Measurements from ENCODE around the gene PKN3.

The PKN3 gene

DNA sequence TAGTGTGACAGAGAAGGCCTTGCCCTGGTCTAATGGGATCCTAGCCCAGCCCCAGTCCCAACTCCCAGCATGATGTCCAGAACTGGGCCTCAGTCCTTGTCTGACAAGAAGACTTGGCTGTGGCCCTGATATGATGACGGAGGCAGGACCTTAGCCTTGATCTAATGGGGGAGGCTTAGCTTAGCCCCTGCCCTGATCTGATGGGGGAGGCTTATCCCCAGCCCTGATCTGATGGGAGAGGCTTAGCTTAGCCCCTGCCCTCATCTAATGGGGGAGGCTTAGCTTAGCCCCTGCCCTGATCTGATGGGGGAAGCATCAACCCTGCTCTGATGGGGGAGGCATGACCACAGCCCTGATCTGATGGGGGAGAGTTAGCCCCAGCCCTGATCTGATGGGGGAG lies 3.7 kb downstream of the PKN3 start:
- TF ChIP-seq CTCF (IDR thresholded peaks at IDR 0.05): no peak
- H3K9me3 Mint-ChIP-seq: no peaks in the 10 kb centered on the region
- no peak overlapping the region for H3K4me3 Mint-ChIP-seq
- H3K36me3 Mint-ChIP-seq (ENCODE audit: low read depth): peaks cover 10% of the 10 kb centered on the region
- H3K27me3 Mint-ChIP-seq (ENCODE audit: low read depth, poor library complexity): peaks cover 1% of the 10 kb centered on the region
- no peak for DNase-seq
- peaks cover 12% of the 10 kb centered on the region for H3K4me1 Mint-ChIP-seq
- no peak overlapping the region for H3K27ac Mint-ChIP-seq

- H3K4me1 Mint-ChIP-seq: peaks cover 6% of the 10 kb centered on the region
- no peak overlapping the region for H3K4me3 Mint-ChIP-seq
- H3K27ac Mint-ChIP-seq: no peak overlapping the region
- peaks cover 10% of the 10 kb centered on the region for H3K36me3 Mint-ChIP-seq (ENCODE audit: low read depth)
- H3K9me3 Mint-ChIP-seq: no peaks in the 10 kb centered on the region
- DNase-seq: no peak
- TF ChIP-seq CTCF (IDR thresholded peaks at IDR 0.05): no peak
- no peaks in the 10 kb centered on the region for H3K27me3 Mint-ChIP-seq (ENCODE audit: low read depth, poor library complexity)
Observed at GRCh38 chr9:128706671-128707381, 4.5 kb downstream of the PKN3 start.

GRCh38 chr9:128707446-128707845 lies 5.1 kb downstream of the PKN3 start:
- Mint-ChIP-seq H3K4me1 (peaks cover 6% of the 10 kb centered on the region), H3K4me3 (no peak overlapping the region), H3K9me3 (no peaks in the 10 kb centered on the region), H3K27me3 (ENCODE audit: low read depth, poor library complexity) (no peaks in the 10 kb centered on the region), H3K36me3 (ENCODE audit: low read depth) (peaks cover 15% of the 10 kb centered on the region), H3K27ac (no peak overlapping the region)
- DNase-seq: no peak
- TF ChIP-seq CTCF (IDR thresholded peaks at IDR 0.05): no peak

GRCh38 chr9:128712451-128713410 lies 10.4 kb downstream of the PKN3 start:
- H3K4me1 Mint-ChIP-seq: no peaks in the 10 kb centered on the region
- no peaks in the 10 kb centered on the region for H3K9me3 Mint-ChIP-seq
- H3K27me3 Mint-ChIP-seq (ENCODE audit: low read depth, poor library complexity): no peaks in the 10 kb centered on the region
- no peak overlapping the region for H3K27ac Mint-ChIP-seq
- DNase-seq: no peak
- no peak overlapping the region for H3K4me3 Mint-ChIP-seq
- TF ChIP-seq CTCF (IDR thresholded peaks at IDR 0.05): no peak
- H3K36me3 Mint-ChIP-seq (ENCODE audit: low read depth): peaks cover 15% of the 10 kb centered on the region

DNA sequence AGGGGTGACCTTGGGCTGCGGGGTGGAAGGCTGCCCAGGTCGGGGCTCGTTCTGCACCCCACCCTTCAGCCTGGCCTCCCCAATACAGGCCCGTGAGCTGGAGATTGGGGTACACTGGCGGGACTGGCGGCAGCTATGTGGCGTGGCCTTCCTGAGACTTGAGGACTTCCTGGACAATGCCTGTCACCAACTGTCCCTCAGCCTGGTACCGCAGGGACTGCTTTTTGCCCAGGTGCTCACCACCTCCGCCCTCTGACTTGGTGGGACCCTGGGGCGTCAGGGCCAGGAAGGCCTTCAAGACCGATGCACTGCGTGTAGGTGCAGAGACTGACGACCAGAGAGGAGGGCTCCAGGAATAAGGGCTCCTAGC lies 11.1 kb downstream of the PKN3 start:
- peaks cover 15% of the 10 kb centered on the region for H3K36me3 Mint-ChIP-seq (ENCODE audit: low read depth)
- H3K9me3 Mint-ChIP-seq: no peaks in the 10 kb centered on the region
- no peak for TF ChIP-seq CTCF (IDR thresholded peaks at IDR 0.05)
- no peaks in the 10 kb centered on the region for H3K4me1 Mint-ChIP-seq
- DNase-seq: no peak
- no peak overlapping the region for H3K4me3 Mint-ChIP-seq
- no peaks in the 10 kb centered on the region for H3K27me3 Mint-ChIP-seq (ENCODE audit: low read depth, poor library complexity)
- no peak overlapping the region for H3K27ac Mint-ChIP-seq

All from nephron progenitor cell (in vitro differentiated cells).